HL-60 (cell line): Measurements from ENCODE around the gene SLC17A1.

ENCODE experiments used
- DNase-seq, 2 experiments: peaks; one replicate each; pipeline ENCODE4 v3.0.0-alpha.2; 2010 to 2020; ENCODE audit warnings: low read depth in 1 of 2, low spot score in 1 of 2
- H3K27ac ChIP-seq: fragments of 250-450 bp; sonication (Bioruptor Pico); replicated peaks from 2 replicates; pipeline ENCODE4 v1.5.1; 2020; ENCODE audit warnings: mild to moderate bottlenecking, moderate library complexity
- H3K27me3 ChIP-seq: fragments of 250-450 bp; sonication (Bioruptor Pico); 2 replicates; pipeline ENCODE4 v1.5.1; 2021; ENCODE audit warnings: mild to moderate bottlenecking, moderate library complexity; ENCODE audit not compliant: insufficient read depth, poor library complexity, severe bottlenecking
- H3K4me3 ChIP-seq: replicated peaks from 2 replicates; pipeline ENCODE4 v1.5.1; 2011; ENCODE audit warnings: mild to moderate bottlenecking, control low read depth, low read length; ENCODE audit not compliant: insufficient read depth
- CTCF ChIP-seq: IDR thresholded peaks from one replicate; pipeline ENCODE4 v1.5.1; 2011; ENCODE audit warnings: low read length, control low read depth, inconsistent platforms; ENCODE audit not compliant: insufficient read depth
- GABPA ChIP-seq: IDR thresholded peaks from 2 replicates; pipeline ENCODE4 v1.6.1; 2012; ENCODE audit warnings: low read depth
- POLR2AphosphoS5 ChIP-seq: IDR thresholded peaks from 2 replicates; pipeline ENCODE4 v1.6.1; 2012; ENCODE audit warnings: low read depth
- REST ChIP-seq: IDR thresholded peaks from 2 replicates; pipeline ENCODE4 v1.6.1; 2012; ENCODE audit warnings: low read depth; ENCODE audit not compliant: insufficient replicate concordance
- SPI1 ChIP-seq: IDR thresholded peaks from 2 replicates; pipeline ENCODE4 v1.6.1; 2012; ENCODE audit warnings: low read depth, mild to moderate bottlenecking, borderline replicate concordance

Gene SLC17A1

GRCh38 chr6:25777031-25777430 lies 54.8 kb downstream of the SLC17A1 start:
- no peak overlapping the region for H3K4me3 ChIP-seq
- H3K27ac ChIP-seq = no peak overlapping the region
- TF ChIP-seq GABPA (no peak), CTCF (no peak), POLR2AphosphoS5 (no peak), REST (no peak)
- no peaks in the 10 kb centered on the region for H3K27me3 ChIP-seq
- DNase-seq = no peak

GRCh38 chr6:25774120-25774715 lies 57.6 kb downstream of the SLC17A1 start:
- Histone ChIP-seq H3K27me3 (no peaks in the 10 kb centered on the region), H3K27ac (no peak overlapping the region), H3K4me3 (no peak overlapping the region)
- TF ChIP-seq GABPA (no peak), SPI1 (no peak), POLR2AphosphoS5 (no peak), REST (no peak), CTCF (no peak)
- no peak for DNase-seq

GRCh38 chr6:25769983-25770382 lies 61.9 kb downstream of the SLC17A1 start:
- Histone ChIP-seq H3K27ac (no peak overlapping the region), H3K4me3 (no peak overlapping the region), H3K27me3 (no peaks in the 10 kb centered on the region)
- no peak for TF ChIP-seq CTCF
- TF ChIP-seq GABPA = no peak
- TF ChIP-seq SPI1 = no peak
- no peak for DNase-seq

- Histone ChIP-seq H3K27ac (no peak overlapping the region), H3K27me3 (no peaks in the 10 kb centered on the region), H3K4me3 (no peak overlapping the region)
- no peak for DNase-seq
- TF ChIP-seq REST (no peak), POLR2AphosphoS5 (no peak)
Measured at GRCh38 chr6:25768566-25768965, 63.3 kb downstream of the SLC17A1 start.
